Measurements from ENCODE around the gene HNF1A.
"Not testable (repeated sequence)": the region's sequence is repeated elsewhere in the genome, so short reads cannot be mapped to it uniquely, and the experiment has no call there.

Gene HNF1A

GRCh38 chr12:121033625-121034349 lies 55.4 kb downstream of the HNF1A start:
- no peak for DNase-seq

GRCh38 chr12:121034616-121035305 lies 56.4 kb downstream of the HNF1A start:
- no peak for DNase-seq
- intact Hi-C loops (cut with DNase I): no loop called here

More at GRCh38 chr12:121033625-121034349, 55.4 kb downstream of the HNF1A start:
- intact Hi-C loops (cut with DNase I): no loop called here

DNA sequence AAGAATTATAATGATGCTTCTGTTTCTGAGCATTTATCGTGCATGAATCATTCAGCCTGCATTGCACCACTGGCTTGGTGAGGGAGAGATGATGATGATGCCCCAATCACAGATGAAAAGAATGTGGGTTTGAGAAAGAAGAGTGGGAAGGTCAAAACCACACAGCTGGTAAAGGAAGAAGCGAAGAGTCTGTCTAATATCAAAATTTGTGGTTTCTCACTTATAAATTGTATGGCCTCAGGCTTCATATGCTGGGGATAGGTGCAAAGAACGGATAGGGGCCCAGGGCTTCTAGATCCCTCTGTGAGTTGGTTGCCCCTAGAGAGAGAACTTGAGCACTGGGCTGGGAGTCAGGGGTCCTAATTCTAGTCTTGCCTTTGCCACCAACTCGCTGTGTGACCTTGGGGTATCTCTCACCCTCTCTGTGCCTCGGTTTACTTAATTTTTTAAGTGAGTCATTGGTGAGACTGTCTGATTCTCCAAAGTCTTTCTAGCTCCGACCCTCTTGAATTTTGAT lies 58.5 kb downstream of the HNF1A start:
- DNase-seq: no peak
- intact Hi-C loops (cut with DNase I): no loop called here

- DNase-seq: peak in 20 of 42 donors; percentile 7 to 56 (median 20)
- intact Hi-C loops (cut with DNase I): no loop called here
Measured at GRCh38 chr12:121038861-121039668, 60.7 kb downstream of the HNF1A start, which contains the start of gene OASL. OASL (minus strand) TSS chr12:121039246; CDS start chr12:121038971, 275 bp downstream.

GRCh38 chr12:121043067-121043466 lies 64.7 kb downstream of the HNF1A start:
- DNase-seq: no peak
- intact Hi-C loops (cut with DNase I): no loop called here

DNA sequence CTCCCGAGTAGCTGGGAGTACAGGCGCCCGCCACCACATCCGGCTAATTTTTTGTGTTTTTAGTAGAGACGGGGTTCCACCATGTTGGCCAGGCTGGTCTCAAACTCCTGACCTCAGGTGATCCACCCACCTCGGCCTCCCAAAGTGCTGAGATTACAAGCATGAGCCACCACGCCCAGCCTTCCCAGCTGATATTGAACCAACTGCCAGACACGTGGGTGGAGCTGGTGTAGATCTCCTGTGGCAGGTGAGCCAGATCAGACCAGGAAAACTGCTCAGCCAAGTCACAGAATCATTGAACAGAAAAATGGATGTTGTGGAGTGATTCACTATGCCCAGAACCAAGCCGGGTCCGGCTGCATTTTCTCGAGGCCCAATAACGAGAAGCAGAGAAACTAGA lies 69.1 kb downstream of the HNF1A start:
- intact Hi-C loops (cut with DNase I); DNase-seq: not testable (repeated sequence)

DNA sequence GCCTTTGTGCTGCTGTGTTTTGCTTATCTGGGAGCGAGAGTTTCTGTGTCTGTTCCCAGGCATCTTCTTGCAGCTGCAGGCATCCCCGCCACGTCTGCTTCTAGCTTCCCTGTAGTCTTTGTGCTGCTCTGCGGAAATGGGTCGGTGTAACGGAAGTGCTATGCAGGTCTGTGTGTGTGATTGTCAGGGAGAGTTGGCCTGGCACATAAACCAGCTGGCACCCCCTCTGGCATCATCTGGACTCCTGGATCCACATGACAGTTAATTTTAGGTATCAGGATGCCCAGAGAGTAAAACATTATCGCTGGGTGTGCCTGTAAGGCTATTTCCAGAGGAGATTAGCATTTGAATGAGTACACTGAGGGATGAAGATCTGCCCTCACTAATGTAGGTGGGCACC lies 70.1 kb downstream of the HNF1A start:
- intact Hi-C loops (cut with DNase I): no loop called here

GRCh38 chr12:121050725-121051124 lies 72.4 kb downstream of the HNF1A start:
- peak in 1 of 42 donors; percentile 15 for DNase-seq
- intact Hi-C loops (cut with DNase I): no loop called here

More for the DNA sequence above, 70.1 kb downstream of the HNF1A start:
- DNase-seq: no peak
